Left ventricle myocardium superior (tissue), 1 donor: ENCODE measurements around the gene TMEM54. TPM values are rescaled to one million over a fixed set of nuclear protein-coding genes. Genes with fewer than 3 reads are reported as not detected.
"Not testable (repeated sequence)": the region's sequence is repeated elsewhere in the genome, so short reads cannot be mapped to it uniquely, and the experiment has no call there.

Experiments
- ATAC-seq: fragments of 200-7000 bp; cut with Tn5 transposase; one replicate; pipeline ENCODE4 v1.9.1; 2020; ENCODE audit warnings: mild to moderate bottlenecking, moderate library complexity
- DNase-seq: peaks from one replicate; pipeline ENCODE4 v3.0.0-alpha.2; 2020
- intact Hi-C: fragments of 100-400 bp; cut with micrococcal nuclease; formaldehyde crosslinking; loops from one replicate; pipeline ENCODE4 v1.11.0; 2022
- total RNA-seq: library from RNA; stranded (reverse); fragmentation: NEBNext Ultra II Directional; extraction: Animal tissue kit (Norgen Biotek cat#: 25700); gene quantifications from one replicate; pipeline ENCODE4 v1.2.1, GENCODE V29; 2021
- donor health status: DM: no; HTN: yes; CAD: no; lungs with severe emphysema.

The TMEM54 gene
- total RNA-seq, 1 donor from 2014 or later, result 6.7 TPM

DNA sequence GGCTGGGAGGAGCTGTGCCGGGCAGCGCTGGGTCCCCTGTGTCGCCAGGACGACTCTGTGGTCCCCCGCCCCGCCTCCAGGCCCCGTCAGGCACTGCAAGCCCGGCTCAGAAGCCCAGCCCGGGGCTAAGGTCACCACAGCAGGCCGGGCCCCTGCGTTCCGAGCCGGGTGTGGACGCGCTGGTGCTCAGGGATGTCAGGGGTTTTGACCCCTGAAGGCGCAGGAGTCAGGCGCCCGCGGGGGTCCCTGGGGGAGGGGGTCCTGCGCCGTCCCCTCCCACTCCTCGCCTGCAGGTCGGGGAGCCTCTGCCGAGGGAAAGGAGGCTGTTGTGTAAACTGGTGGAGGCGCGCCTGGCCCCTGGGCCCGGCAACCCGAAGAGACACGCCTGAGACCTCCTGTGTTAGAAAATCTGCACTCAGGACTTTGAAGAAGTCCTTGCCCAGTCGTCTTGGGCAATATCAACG is 23.7 kb upstream of the TMEM54 start:
- intact Hi-C loops, result no loop called here
- ATAC-seq, result peak; percentile 47
- peak; percentile 57 for DNase-seq

DNA sequence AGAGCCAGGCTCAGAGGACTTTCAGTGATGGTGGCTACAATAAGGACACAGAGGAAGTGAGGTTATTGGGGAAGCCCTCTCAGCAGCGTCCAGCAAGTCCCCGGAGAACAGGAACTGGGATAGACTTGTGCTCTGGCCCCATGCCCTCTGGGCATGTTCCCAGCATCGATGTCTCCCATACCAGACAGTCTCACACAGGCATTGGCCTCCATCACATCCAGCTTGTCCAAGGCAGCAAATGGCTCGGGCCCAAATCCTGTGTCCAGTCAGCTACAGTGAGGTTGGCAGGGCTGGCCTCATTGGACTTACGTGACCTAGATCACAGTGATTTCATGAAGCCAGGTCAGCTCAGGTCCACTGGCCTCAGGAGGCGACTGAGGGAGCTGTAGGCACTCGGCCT is 19.6 kb upstream of the TMEM54 start:
- peak; percentile 91 for ATAC-seq
- intact Hi-C loops, result no loop called here
- peak; percentile 80 for DNase-seq

DNA sequence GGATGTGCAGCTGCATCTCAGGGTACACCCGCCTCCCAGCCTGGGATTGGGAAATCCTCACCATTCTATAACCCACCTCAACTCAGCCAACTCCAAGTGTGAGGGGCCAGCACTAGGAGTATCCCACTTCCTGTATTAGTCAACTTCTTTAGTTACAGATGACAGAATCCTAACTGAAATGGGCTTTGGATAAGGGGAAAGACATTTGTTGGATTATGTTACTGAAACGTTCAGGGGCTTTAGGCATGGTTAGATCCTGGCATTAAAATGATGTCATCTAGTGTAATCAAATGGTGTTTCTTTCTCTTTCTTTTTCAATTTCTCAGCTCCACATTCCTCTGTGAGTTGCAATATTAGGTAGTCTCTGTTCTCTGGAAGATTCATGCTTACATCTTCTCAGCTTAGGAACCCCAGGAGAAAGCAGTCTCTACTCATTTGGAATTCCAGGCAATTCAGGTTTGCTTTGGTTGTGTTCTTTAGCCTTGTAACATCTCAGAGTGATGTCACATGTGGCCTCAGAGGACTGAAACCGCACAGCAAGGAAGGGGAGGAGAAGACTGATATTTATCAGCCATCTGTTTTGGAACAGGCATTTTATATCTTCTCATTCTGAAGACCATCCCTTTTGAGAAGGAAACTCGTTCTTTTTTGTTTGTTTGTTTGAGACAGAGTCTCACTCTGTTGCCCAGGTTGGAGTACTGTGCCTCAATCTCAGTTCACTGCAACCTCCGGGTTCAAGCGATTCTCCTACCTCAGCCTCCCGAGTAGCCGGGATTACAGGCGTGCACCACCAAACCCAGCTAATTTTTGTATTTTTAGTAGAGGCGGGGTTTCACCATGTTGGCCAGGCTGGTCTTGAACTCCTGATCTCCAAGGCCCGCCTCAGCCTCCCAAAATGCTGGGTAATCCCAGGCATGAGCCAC is 18.9 kb upstream of the TMEM54 start:
- ATAC-seq, result peak; percentile 22
- intact Hi-C loops, result no loop called here
- DNase-seq, result no peak

DNA sequence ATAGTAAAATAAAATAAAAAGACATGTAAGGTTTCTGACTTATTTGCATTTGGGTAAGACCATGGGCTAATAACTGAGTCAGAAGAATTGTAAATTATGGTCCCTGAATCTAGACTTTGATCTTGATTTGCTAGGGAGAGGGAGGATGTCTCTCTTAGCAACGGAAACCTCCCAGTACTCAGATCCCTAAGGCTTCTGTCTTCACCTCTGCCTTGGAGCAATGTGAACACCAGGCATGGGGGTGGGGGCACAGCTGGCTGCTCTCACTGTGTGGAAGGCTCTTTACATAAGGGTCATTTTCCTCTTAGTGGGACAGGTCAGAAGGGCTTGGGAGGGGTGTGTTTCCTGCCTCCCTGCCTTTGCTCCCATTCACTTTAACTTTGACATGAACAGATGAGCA is 17.0 kb upstream of the TMEM54 start:
- DNase-seq, result no peak

DNA sequence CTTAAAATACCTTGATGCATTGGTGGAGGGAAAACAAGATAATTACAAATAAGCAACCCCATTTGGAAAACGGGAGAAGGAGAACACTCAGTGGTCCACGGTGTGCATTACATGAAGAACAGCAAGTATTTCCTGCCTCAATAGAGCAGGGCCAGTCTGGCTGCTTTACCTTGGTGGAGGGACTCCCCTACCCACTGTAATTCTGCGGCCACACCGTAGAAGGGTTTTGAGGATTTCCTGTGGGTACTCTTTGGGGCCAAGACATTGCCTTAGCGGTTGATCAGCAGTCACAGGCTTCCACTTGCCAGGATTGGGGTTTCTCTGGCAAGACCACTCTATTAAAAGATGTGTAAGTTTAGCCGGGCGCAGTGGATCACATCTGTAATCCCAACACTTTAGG is 16.3 kb upstream of the TMEM54 start:
- DNase-seq (no peak), ATAC-seq (no peak)
- intact Hi-C loops, result no loop called here

More for the DNA sequence above, 17.0 kb upstream of the TMEM54 start:
- intact Hi-C loops, result no loop called here
- no peak for ATAC-seq

DNA sequence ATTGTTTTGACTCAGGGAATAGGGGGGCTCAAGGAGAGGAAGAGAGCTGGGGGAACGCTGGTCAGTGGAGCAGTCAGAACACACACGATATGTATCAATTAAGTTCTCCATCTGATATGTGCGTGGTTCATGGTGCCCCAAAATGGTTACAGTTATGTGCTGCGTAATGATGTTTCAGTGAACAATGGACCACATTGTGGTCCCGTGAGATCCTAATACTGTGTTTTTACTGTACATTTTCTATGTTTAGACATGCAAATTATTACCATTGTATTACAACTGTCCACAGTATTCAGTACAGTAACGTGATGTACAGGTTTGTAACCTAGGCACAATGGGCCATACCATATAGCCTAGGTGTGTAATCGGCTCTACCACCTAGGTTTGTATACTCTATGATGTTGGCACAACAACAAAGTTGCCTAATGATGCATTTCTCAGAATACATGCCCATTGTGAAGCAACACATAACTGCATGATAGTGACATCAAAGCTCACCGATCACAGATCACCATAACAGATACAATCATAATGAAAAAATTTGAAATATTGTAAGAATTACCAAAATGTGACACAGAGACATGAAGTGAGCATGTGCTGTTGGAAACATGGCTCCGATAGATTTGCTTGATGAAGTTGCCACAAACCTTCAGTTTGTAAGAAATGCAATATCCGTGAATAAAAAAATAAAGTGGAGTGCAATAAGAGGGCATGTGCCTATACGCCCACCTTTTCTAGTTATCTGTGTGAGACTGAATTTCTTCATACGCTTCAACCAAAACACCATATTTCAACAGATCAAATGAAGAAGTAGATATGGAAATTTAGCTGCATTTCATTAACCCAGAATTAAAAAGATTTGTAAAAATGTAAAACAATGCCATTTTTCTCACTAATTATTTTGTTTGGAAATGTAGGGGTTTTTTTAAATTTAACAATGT is 14.8 kb upstream of the TMEM54 start:
- DNase-seq, result no peak
- intact Hi-C loops, result no loop called here
- ATAC-seq, result no peak

DNA sequence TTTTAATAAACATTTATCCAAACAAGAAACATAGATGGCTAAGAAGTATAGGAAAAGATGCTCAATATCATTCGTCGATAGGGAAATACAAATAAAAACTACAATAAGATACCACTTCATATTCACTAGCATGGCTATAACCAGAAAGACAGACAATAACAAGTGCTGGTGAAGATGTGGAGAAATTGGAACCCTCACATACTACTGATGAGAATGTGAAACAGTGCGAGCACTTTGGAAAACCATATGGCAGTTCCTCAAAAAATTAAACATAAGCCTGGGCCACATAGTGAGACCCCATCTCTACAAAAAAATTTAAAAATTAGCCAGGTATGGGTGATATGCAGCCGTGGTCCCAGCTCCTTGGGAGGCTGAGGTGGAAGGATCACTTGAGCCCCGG is 9.1 kb upstream of the TMEM54 start:
- no peak for ATAC-seq
- intact Hi-C loops, result no loop called here
- DNase-seq, result no peak

DNA sequence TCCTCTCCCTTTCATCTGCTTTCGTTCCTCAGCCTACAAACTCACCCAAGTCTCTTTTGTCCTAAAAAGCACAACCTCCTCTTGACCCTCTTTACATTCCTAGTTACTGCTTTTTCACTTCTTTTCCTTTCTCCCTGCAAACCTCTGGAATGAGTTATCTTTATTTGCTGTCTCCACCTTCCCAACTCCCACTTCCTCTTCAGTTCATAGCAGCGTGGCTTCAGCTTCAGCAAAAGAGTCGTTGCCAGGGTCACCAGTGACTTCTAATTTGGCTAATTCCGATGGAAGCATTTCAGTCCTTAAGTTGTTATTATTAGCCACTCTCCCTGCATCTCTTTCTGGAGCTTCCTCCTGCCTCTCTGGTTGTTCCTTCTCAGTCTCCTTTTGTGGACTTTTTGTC is 6.2 kb upstream of the TMEM54 start:
- ATAC-seq, result no peak
- intact Hi-C loops, result no loop called here
- no peak for DNase-seq

DNA sequence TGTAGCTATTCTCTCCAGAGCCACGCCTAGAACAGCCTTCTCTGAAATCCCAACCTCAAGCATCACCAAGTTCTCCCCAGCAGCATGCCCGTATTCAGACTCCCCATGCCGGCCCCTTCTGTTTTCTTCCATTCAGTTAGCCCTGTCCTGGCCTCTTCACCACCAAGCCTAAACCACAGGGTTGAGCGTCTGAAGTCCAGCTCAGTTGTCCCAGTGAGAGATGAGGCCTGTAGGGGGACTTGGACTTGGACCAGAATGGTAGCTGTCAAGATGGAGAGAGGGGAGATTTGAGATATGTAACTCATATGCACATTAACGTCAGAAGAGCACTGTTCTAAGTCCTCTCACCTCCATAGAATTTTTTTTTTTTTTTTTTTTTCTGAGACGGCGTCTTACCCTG is 5.5 kb upstream of the TMEM54 start:
- intact Hi-C loops, result no loop called here
- ATAC-seq (no peak), DNase-seq (no peak)

DNA sequence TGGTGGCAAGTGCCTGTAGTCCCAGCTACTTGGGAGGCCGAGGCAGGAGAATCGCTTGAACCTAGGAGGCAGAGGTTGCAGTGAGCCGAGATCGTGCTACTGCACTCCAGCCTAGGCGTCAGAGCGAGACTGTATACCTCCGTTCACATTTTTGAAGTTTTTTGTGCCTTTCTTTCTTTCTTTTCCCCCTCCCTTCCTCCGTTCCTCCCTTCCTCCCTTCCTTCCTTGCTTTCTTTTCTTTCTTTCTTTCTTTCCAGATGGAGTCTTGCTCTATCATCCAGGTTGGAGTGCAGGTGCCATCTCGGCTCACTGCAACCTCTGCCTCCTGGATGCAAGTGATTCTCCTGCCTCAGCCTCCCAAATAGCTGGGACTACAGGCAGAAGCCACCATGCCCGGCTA is 4.4 kb upstream of the TMEM54 start:
- DNase-seq, intact Hi-C loops, ATAC-seq: not testable (repeated sequence)

DNA sequence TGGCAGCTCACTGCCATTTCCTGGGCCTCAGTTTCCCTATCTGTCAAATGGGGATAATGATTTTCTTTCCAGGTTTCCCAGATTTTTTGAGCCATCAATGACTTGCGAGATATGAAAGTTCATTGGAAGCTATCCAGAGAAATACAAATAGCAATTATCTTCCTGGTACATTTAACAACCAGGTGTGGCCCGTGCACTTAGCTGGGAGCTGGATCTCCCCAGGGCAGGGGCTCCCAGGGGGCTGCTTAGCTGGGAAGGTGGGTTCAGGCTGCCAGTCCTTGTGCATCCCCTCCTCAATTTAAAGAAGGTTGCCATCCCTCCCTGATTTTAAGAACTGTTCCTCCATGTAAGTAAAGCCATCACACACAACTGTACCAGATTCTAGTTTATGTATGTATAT is 3.6 kb upstream of the TMEM54 start:
- intact Hi-C loops, result no loop called here
- no peak for ATAC-seq

DNA sequence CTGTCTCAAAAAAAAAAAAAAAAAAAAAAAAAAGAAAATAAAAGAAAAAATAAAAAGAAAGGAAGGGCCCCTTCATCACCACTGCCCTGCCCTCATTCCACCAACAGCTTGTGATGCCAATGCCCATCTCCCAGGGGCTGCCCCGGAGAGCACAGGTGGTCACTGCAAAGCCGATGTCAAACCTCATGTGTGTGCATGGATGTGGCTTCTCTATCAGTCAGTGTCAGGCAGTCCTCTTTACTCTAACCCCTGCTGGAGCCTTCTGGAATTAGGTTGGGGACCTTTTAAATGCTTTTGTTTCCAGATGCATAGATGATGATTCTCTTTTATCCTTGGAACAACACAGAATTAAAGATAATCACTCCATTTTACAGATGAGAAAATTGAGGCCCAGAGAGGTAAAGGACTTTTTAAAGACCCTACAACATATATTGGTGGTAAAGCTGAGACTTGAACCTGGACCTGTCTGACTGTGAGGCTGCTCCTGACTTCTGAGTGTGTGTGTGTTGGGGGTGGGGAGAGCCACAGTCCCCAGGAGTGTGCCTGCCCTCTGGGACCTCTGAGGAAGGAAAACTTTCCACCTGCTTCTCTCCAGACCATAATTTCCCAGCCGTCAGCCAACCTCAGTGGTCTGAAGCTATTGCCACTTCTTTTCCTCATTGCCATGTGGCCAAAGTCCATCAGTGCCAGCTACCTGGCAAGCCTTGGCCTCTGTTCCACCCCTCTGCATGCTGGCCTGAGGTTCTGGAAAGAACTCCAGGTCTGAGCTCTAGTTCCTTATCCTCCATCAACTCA is 3.0 kb upstream of the TMEM54 start:
- ATAC-seq (no peak), DNase-seq (no peak)
- intact Hi-C loops, result no loop called here

More for the DNA sequence above, 3.6 kb upstream of the TMEM54 start:
- DNase-seq, result no peak

DNA sequence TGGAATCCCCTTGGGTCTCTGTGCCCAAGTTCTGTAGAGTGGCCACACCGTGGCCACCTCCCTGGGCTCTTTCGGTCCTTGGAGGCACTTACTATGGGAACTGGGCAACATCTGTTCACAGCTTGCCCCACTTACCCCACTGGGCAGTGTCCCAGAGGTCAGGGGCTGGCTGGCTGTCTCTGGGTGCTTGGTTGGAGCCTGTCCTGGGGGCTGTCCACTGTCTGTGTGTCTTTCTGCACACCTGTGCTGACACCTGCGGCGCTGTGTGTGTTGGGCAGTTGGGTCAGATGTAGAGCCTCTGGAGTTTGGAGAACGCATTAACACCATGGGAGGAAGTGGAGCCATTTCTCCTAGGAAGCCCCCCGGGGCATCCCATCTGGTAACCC is 1.3 kb upstream of the TMEM54 start:
- intact Hi-C loops, result no loop called here
- DNase-seq, result no peak
- ATAC-seq, result no peak

DNA sequence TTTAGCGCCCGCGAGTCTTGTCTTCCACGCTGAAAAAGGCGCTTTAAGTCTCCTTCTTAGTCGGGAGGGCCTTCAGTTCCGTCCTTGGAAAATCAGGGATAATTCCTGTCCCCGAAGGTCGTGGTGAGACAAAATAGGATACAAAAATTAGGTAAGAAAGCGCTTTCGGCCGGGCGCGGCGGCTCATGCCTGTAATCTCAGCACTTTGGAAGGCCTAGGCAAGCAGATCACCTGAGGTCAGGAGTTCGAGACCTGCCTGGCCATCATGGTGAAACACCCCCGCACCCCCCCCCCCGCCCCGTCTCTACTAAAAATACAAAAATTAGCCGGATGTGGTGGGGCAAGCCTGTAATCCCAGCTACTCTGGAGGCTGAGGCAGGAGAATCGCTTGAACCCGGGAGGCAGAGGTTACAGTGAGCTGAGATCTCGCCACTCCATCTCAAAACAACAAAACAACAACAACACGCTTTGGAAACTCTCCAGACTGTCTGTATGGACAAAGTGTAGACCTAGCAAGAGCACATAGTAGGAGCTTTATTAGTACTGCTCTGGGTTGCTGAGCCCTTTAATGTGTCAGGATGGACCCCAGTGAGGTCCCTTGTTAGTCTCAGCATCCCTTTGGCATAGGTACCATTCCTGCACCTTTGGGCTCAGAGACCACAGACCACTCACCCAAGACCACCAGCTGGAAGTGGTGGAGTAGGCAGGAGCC is 790 bp upstream of the TMEM54 start:
- no peak for DNase-seq
- ATAC-seq, result no peak
- intact Hi-C loops, result no loop called here

DNA sequence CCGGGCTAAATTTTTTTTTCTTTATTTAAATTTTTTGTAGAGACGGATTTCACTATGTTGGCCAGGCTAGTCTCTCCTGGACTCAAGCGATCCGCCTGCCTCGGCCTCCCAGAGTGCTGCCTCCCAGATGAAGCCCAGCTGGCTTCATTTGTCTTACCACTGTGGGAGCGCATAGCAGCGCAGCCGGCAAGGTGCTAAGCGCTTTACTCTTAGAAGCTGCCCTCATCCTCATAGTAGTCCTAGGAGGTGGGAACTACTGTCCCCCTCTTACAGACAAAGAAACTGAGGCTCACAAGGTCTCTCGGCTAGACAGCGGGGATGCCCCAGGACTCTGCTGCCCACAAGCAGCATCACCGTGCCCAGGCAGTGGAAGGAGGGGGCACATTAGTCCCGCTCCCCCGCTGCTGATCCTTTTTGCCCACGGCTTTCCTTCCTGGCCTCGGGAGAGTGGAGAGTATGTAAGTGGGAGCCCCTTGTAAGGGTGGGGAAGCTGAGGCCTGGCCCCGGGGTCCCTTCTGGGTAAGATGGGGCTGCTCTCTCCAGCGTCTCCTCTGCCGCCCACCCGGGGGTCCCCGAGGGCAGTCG is 726 bp downstream of the TMEM54 start:
- DNase-seq (no peak), ATAC-seq (peak; percentile 21)
- intact Hi-C loops, result no loop called here

DNA sequence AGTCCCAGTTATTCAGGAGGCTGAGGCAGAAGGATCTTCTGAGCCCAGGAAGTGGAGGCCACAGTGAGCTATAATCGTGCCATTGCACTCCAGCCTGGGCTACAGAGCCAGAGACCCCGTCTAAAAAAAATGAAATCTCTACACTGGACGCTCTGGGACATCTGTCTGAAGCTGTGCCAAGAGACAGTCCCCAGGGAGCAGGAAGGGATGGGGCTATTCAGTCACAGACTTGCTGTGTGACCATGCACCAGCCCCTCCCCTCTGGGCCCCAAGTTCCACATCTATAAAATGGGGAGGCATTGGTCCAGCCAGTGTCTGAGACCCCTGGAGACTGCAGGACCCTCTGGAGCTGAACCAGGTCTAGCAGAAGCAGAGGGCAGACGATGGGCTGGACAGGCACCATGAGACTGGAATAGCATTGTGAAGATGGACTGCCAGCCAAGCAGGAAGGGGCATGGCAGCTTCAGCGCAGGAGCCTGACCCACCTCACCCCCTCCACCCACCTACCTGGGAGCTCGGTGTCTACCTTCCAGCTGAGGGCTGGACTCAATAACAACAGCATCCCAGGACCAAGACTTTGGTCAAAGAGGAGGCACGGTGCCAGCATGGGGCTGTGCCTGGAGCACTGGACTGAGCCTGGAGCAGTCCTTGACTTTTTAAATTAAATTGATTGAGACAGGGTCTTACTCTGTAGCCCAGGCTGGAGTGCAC is 1.4 kb downstream of the TMEM54 start:
- no peak for ATAC-seq
- intact Hi-C loops, result no loop called here

DNA sequence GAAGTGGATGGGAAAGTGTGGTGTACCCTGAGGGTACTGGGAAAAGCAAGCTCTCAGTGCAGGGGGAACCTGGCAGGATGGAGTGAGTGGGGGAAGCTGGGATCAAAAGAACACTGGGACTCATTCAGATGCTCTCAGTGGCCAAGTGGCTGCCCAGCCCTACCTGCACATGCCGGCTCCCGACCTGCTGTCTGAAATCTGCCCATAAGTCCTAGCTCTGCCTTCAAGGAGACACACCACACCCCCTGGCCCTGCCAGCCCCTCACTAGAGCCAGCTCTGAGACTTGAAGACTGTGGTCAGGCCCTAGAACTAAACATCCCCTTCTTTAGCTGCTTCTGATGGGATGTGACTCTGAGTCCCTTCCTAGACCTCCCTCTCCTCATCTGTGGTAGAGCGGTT is 2.2 kb downstream of the TMEM54 start:
- ATAC-seq, result no peak

More for the DNA sequence above, 1.4 kb downstream of the TMEM54 start:
- no peak for DNase-seq

DNA sequence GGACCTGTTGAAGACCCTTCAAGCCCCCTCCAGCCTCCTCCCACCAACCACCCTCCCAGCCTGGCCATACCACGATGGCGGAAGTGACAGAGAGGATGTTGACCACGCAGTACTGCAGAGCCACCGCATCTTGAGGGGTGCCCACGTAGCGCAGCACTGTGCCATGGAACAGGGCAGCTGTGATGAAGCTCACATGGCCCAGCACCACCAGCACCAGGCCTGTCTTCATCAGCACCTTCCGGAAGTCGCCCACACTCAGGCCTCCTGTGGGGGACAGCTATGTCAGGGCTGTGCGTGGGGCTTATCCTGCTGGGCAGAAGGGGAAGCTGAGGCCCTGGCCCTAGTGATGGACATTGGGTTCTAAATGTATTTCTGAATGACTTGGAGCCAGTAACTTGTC is 3.1 kb downstream of the TMEM54 start:
- no peak for ATAC-seq
- no peak for DNase-seq
- intact Hi-C loops, result no loop called here

More for the DNA sequence above, 2.2 kb downstream of the TMEM54 start:
- intact Hi-C loops, result no loop called here
- DNase-seq, result no peak
